T-helper 17 cell (primary cell): ENCODE results near the gene AKR1C3. TPM values are rescaled to one million over a fixed set of nuclear protein-coding genes. Genes with fewer than 3 reads are reported as not detected.
"Not testable (repeated sequence)": the region's sequence is repeated elsewhere in the genome, so short reads cannot be mapped to it uniquely, and the experiment has no call there.

Source experiments
- ATAC-seq: fragments of 150-1000 bp; cut with Tn5 transposase; 2 replicates; pipeline ENCODE4 v1.10.0; 2021; ENCODE audit warnings: mild to moderate bottlenecking, moderate library complexity
- DNase-seq, 3 donors: peaks; one replicate each; pipeline versions ENCODE4 v3.0.0 to v3.0.0-alpha.2; 2020 to 2021
- H3K9me3 ChIP-seq: one replicate; pipeline ENCODE4 v1.7.0; 2013; ENCODE audit warnings: low read length, mild to moderate bottlenecking; ENCODE audit not compliant: control insufficient read depth, poor library complexity, severe bottlenecking
- H3K27ac Mint-ChIP-seq: one replicate; pipeline ENCODE4 v1.8.0; 2022; ENCODE audit warnings: mild to moderate bottlenecking, moderate library complexity, mixed read lengths
- H3K27me3 Mint-ChIP-seq: one replicate; pipeline ENCODE4 v1.8.0; 2022; ENCODE audit warnings: mixed read lengths
- H3K36me3 Mint-ChIP-seq: one replicate; pipeline ENCODE4 v1.8.0; 2022; ENCODE audit warnings: low read depth, mixed read lengths
- H3K4me1 Mint-ChIP-seq: one replicate; pipeline ENCODE4 v1.8.0; 2022; ENCODE audit warnings: mild to moderate bottlenecking, mixed read lengths
- H3K4me3 Mint-ChIP-seq: one replicate; pipeline ENCODE4 v1.8.0; 2022; ENCODE audit warnings: mild to moderate bottlenecking, moderate library complexity, mixed read lengths
- total RNA-seq, 4 donors: library from RNA in 2 of 4; stranded (reverse) in 2 of 4; gene quantifications; one replicate each; pipeline ENCODE4 v1.2.3 and lab custom pipeline; 2022 to 2026

AKR1C3 gene
- total RNA-seq (1 to 10 TPM in 1 of 2 donors, under 1 TPM in 1; 0.60 to 1.4 TPM), total RNA-seq (lab: John Stamatoyannopoulos, UW) (0.68 to 1.6 reads per million in 2 donors)

- H3K4me1 Mint-ChIP-seq: peaks cover 3% of the 10 kb centered on the region
- no peak for DNase-seq
- no peaks in the 10 kb centered on the region for H3K9me3 ChIP-seq
- H3K4me3 Mint-ChIP-seq: peak within 1 kb of the TSS; percentile 63
- ATAC-seq: peak; percentile 69
- peaks cover 3% of the 10 kb centered on the region for H3K36me3 Mint-ChIP-seq
- peaks cover 18% of the 10 kb centered on the region for H3K27me3 Mint-ChIP-seq
- H3K27ac Mint-ChIP-seq: no peak within 1 kb of the TSS
Observed at GRCh38 chr10:5094265-5095205, at the start of gene AKR1C3. AKR1C3 (plus strand) TSS chr10:5094414; CDS start chr10:5094445, 31 bp downstream.

- ATAC-seq (no peak), DNase-seq (no peak)
- no peaks in the 10 kb centered on the region for H3K36me3 Mint-ChIP-seq
Observed at GRCh38 chr10:5045095-5045494, 49.1 kb upstream of the AKR1C3 start.

DNA sequence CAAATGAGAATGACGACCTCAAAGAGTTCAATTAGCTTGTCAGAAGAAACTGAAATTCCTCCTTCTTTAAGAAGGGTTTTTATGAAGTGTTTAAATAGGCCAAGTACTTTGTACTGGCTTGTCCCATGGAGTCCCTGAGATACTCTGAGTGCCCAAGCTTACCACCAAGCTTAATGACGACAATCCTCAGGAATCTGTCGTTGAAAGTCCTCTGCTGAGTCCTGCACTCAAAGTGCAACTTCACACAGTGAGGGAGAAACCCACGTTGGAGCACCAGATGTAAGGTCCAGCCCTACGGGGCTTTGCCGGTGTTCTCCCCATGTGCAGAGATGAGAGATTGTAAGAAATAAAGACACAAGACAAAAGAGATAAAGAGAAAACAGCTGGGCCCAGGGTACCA, 47.8 kb upstream of the AKR1C3 start:
- DNase-seq: no peak
- H3K4me3 Mint-ChIP-seq: no peak overlapping the region
- no peak for ATAC-seq
- H3K4me1 Mint-ChIP-seq: peaks cover under 1% of the 10 kb centered on the region
- no peaks in the 10 kb centered on the region for H3K36me3 Mint-ChIP-seq
- H3K27me3 Mint-ChIP-seq: peaks cover 12% of the 10 kb centered on the region
- H3K27ac Mint-ChIP-seq: no peak overlapping the region
- no peaks in the 10 kb centered on the region for H3K9me3 ChIP-seq

More at GRCh38 chr10:5045095-5045494, 49.1 kb upstream of the AKR1C3 start:
- Mint-ChIP-seq H3K27ac (no peak overlapping the region), H3K27me3 (peaks cover 14% of the 10 kb centered on the region), H3K4me3 (no peak overlapping the region), H3K4me1 (peaks cover 5% of the 10 kb centered on the region)
- no peaks in the 10 kb centered on the region for H3K9me3 ChIP-seq

DNA sequence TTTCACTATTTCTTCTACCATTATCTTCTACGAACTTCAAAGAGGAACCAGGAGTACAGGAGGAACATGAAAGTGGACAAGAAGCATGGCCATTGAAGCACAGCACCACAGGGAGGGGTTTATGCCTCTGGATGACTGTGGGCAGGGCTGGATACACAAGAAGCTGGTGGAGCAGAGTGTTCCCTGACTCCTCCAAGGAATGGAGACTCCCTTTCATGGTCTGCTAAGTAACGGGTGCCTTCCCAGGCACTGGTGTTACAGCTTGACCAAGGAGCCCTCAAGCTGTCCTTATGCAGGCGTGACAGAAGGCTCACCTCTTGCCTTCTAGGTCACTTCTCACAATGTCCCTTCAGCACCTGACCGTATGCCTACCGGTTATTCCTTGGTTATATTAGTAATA, 47.2 kb upstream of the AKR1C3 start:
- not testable (repeated sequence) for H3K27ac Mint-ChIP-seq, H3K4me3 Mint-ChIP-seq, H3K9me3 ChIP-seq, DNase-seq, H3K4me1 Mint-ChIP-seq, ATAC-seq, H3K36me3 Mint-ChIP-seq
- H3K27me3 Mint-ChIP-seq: peaks cover 12% of the 10 kb centered on the region

GRCh38 chr10:5047912-5048628, 46.1 kb upstream of the AKR1C3 start:
- ATAC-seq (no peak), DNase-seq (no peak)
- Mint-ChIP-seq H3K27ac (no peak overlapping the region), H3K4me3 (no peak overlapping the region), H3K36me3 (no peaks in the 10 kb centered on the region), H3K27me3 (peaks cover 5% of the 10 kb centered on the region), H3K4me1 (no peaks in the 10 kb centered on the region)
- H3K9me3 ChIP-seq: no peaks in the 10 kb centered on the region

DNA sequence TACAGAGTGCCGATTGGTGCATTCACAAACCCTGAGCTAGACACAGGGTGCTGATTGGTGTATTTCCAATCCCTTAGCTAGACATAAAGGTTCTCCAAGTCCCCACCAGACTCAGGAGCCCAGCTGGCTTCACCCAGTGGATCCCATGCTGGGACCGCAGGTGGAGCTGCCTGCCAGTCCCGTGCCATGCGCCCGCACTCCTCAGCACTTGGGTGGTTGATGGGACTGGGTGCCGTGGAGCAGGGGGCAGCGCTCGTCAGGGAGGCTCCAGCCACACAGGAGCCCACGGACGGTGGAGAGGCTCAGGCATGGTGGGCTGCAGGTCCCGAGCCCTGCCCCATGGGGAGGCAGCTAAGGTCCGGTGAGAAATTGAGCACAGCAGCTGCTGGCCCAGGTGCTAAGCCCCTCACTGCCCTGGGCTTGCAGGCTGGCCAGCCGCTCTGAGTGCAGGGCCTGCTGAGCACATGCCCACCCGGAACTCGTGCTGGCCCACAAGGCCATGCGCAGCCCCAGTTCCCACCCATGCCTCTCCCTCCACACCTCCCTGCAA, 41.2 kb upstream of the AKR1C3 start:
- not testable (repeated sequence) for H3K4me3 Mint-ChIP-seq, H3K27ac Mint-ChIP-seq, H3K27me3 Mint-ChIP-seq, H3K36me3 Mint-ChIP-seq, DNase-seq, ATAC-seq, H3K9me3 ChIP-seq, H3K4me1 Mint-ChIP-seq

- not testable (repeated sequence) for H3K27ac Mint-ChIP-seq, H3K27me3 Mint-ChIP-seq, H3K9me3 ChIP-seq, H3K4me1 Mint-ChIP-seq, H3K4me3 Mint-ChIP-seq, H3K36me3 Mint-ChIP-seq, DNase-seq, ATAC-seq
Observed at GRCh38 chr10:5054831-5055230, 39.4 kb upstream of the AKR1C3 start.

- DNase-seq, H3K27me3 Mint-ChIP-seq, H3K36me3 Mint-ChIP-seq, H3K9me3 ChIP-seq, ATAC-seq, H3K4me3 Mint-ChIP-seq, H3K4me1 Mint-ChIP-seq, H3K27ac Mint-ChIP-seq: not testable (repeated sequence)
Observed at GRCh38 chr10:5059267-5059666, 34.9 kb upstream of the AKR1C3 start.

DNA sequence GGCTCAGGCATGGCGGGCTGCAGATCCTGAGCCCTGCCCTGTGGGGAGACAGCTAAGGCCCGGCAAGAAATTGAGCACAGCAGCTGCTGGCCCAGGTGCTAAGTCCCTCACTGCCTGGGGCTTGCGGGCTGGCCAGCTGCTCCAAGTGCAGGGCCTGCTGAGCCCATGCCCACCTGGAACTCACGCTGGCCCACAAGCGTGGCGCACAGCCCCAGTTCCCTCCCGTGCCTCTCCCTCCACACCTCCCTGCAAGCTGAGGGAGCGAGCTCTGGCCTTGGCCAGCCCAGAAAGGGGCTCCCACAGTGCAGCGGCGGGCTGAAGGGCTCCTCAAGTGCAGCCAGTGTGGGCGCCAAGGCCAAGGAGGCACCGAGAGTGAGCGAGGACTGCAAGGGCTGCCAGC, 33.4 kb upstream of the AKR1C3 start:
- H3K36me3 Mint-ChIP-seq, H3K27me3 Mint-ChIP-seq, ATAC-seq, DNase-seq, H3K4me3 Mint-ChIP-seq, H3K4me1 Mint-ChIP-seq, H3K27ac Mint-ChIP-seq, H3K9me3 ChIP-seq: not testable (repeated sequence)

- no peaks in the 10 kb centered on the region for H3K4me1 Mint-ChIP-seq
- H3K27me3 Mint-ChIP-seq: peaks cover 4% of the 10 kb centered on the region
- no peak overlapping the region for H3K4me3 Mint-ChIP-seq
- ATAC-seq (no peak), DNase-seq (no peak)
- H3K27ac Mint-ChIP-seq: no peak overlapping the region
- H3K36me3 Mint-ChIP-seq: peaks cover 2% of the 10 kb centered on the region
- no peaks in the 10 kb centered on the region for H3K9me3 ChIP-seq
Observed at GRCh38 chr10:5064656-5065055, 29.6 kb upstream of the AKR1C3 start.

GRCh38 chr10:5068274-5068984, 25.8 kb upstream of the AKR1C3 start:
- ATAC-seq: no peak
- no peak for DNase-seq
- H3K4me3 Mint-ChIP-seq: no peak overlapping the region
- H3K4me1 Mint-ChIP-seq: no peaks in the 10 kb centered on the region
- H3K36me3 Mint-ChIP-seq: peaks cover 2% of the 10 kb centered on the region
- no peaks in the 10 kb centered on the region for H3K9me3 ChIP-seq
- peaks cover 9% of the 10 kb centered on the region for H3K27me3 Mint-ChIP-seq
- H3K27ac Mint-ChIP-seq: no peak overlapping the region

- no peak for DNase-seq
Observed at GRCh38 chr10:5070648-5071410, 23.4 kb upstream of the AKR1C3 start.

More at GRCh38 chr10:5070648-5071410, 23.4 kb upstream of the AKR1C3 start:
- Mint-ChIP-seq H3K36me3 (no peaks in the 10 kb centered on the region), H3K4me3 (no peak overlapping the region), H3K4me1 (no peaks in the 10 kb centered on the region), H3K27ac (no peak overlapping the region), H3K27me3 (peaks cover 13% of the 10 kb centered on the region)
- no peaks in the 10 kb centered on the region for H3K9me3 ChIP-seq
- ATAC-seq: no peak
